ENCODE measurements around the gene PEAR1. TPM values are rescaled to one million over a fixed set of nuclear protein-coding genes. Genes with fewer than 3 reads are reported as not detected.

The PEAR1 gene
- total RNA-seq, 2 donors from 2014 or later, result 7.9 to 12.5 TPM

DNA sequence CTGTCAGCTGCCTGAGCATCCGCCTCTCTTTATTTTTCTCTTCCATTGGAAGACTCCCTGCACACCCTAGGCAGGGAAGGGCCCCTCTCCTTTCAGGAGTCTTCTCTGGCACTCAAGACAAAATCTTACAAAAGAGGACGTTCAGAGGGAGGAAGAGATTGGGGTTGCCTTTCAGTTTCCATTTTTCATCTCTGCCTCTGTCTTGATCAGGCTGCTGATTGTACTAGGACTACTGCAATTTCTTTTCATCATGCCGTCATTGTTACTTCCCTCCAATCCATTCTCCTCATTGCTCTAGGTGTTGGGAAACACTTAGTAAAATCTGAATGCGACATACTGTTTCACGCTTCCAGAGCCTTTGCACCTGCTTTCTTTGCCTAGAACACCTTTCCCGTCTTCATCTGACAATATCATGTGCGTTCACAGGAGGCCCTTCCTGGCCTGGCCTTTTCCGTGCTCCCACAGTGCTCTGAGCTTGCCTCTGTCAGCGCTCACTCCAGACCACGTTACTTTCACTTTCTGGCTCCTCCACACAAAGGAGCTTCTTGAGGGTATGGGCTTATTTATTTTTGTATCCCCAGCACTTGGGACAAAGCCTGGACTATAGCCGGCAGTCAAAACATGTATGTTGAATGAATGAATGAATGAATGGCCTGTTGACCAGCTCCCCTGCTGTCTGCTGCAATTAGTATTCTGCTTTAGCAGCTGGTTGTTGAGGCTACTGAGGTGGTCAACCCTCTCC lies 37.9 kb downstream of the PEAR1 start:
- no peak for DNase-seq (ENCODE audit: low spot score)
- Histone ChIP-seq H3K4me1 (peaks cover 0 to 19% of the 10 kb centered on the region in 2 donors), H3K4me3 (peak overlapping the region in 1 of 2 donors; percentile 1), H3K9me3 (no peaks in the 10 kb centered on the region), H3K27me3 (peaks cover 0 to 7% of the 10 kb centered on the region in 2 donors), H3K36me3 (peaks cover 6% of the 10 kb centered on the region), H3K27ac (no peak overlapping the region)
- TF ChIP-seq, protein P1, sequence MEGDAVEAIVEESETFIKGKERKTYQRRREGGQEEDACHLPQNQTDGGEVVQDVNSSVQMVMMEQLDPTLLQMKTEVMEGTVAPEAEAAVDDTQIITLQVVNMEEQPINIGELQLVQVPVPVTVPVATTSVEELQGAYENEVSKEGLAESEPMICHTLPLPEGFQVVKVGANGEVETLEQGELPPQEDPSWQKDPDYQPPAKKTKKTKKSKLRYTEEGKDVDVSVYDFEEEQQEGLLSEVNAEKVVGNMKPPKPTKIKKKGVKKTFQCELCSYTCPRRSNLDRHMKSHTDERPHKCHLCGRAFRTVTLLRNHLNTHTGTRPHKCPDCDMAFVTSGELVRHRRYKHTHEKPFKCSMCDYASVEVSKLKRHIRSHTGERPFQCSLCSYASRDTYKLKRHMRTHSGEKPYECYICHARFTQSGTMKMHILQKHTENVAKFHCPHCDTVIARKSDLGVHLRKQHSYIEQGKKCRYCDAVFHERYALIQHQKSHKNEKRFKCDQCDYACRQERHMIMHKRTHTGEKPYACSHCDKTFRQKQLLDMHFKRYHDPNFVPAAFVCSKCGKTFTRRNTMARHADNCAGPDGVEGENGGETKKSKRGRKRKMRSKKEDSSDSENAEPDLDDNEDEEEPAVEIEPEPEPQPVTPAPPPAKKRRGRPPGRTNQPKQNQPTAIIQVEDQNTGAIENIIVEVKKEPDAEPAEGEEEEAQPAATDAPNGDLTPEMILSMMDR (IDR thresholded peaks at IDR 0.05), result no peak

DNA sequence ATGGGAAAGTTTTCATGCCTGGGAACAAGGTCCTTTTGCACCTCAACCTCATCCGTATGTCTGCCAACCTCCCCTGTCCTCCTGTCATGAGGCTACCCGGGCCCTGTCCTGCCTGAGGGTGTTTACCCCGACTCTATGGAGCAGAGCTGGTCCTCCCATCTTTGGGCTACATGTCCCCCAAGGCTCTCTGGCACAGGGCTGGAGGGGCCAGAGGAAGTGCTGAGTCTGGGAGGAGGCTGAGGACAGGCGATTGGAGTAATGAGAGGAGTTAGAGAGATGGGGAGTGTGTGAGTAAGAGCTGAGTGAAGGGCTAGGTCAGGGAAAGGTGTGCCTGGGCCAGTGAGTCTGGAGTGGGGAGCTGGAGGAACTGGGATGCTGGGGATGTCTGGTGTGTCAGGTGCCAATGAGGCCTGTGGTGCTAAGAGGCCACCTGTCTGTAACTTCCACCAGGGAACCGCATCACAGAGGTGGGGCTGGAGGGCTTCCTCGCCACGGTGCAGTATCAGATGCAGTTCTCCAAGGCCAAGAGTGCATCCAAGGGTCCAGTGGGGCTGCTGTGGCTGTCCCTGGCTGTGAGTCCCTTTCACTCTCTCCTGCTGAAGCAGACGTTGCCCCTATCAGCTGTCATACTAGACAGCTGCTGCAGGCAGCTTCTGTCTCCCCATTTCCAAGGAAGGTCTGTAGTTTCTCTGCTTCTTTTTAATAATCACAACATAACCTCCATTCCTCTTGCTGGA lies 38.6 kb downstream of the PEAR1 start:
- Histone ChIP-seq H3K9me3 (no peaks in the 10 kb centered on the region), H3K4me3 (no peak overlapping the region), H3K27ac (no peak overlapping the region), H3K4me1 (peaks cover 0 to 19% of the 10 kb centered on the region in 2 donors), H3K27me3 (peaks cover 0 to 4% of the 10 kb centered on the region in 2 donors), H3K36me3 (peaks cover 13% of the 10 kb centered on the region)
- no peak for DNase-seq (ENCODE audit: low spot score)
- TF ChIP-seq, protein P1 (IDR thresholded peaks at IDR 0.05), result no peak

DNA sequence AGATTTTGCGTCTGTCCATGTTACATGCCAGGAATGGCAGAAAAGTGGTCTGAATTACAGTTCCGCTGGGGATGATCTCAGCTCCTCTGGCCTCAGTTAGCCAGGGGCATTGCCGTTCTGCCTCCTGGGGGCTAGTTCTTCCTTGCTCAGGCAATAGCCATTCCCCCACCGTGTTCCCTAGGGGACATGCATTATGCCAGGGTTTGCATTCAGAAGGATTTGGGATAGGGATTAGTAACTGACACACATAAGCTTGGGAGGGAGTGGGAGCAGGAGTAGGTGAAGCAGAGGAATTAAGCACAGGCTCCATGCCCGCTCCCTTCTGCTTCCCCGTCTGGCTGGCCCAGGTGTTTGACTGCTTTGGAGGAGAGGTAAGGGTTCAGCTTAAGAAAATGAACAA lies 39.6 kb downstream of the PEAR1 start:
- H3K27me3 ChIP-seq, result no peaks in the 10 kb centered on the region
- H3K4me3 ChIP-seq, result no peak overlapping the region
- DNase-seq (ENCODE audit: low spot score), result no peak
- peaks cover 20% of the 10 kb centered on the region for H3K36me3 ChIP-seq
- H3K4me1 ChIP-seq, result peaks cover 0 to 10% of the 10 kb centered on the region in 2 donors
- H3K27ac ChIP-seq, result no peak overlapping the region
- TF ChIP-seq, protein P1 (IDR thresholded peaks at IDR 0.05), result no peak
- no peaks in the 10 kb centered on the region for H3K9me3 ChIP-seq

GRCh38 chr1:156935505-156936128 lies 42.1 kb downstream of the PEAR1 start:
- no peak for DNase-seq (ENCODE audit: low spot score)
- Histone ChIP-seq H3K27me3 (no peaks in the 10 kb centered on the region), H3K36me3 (peaks cover 45% of the 10 kb centered on the region), H3K4me3 (no peak overlapping the region), H3K27ac (no peak overlapping the region), H3K9me3 (no peaks in the 10 kb centered on the region), H3K4me1 (peaks cover 0 to 10% of the 10 kb centered on the region in 2 donors)
- TF ChIP-seq, protein P1 (IDR thresholded peaks at IDR 0.05), result no peak

DNA sequence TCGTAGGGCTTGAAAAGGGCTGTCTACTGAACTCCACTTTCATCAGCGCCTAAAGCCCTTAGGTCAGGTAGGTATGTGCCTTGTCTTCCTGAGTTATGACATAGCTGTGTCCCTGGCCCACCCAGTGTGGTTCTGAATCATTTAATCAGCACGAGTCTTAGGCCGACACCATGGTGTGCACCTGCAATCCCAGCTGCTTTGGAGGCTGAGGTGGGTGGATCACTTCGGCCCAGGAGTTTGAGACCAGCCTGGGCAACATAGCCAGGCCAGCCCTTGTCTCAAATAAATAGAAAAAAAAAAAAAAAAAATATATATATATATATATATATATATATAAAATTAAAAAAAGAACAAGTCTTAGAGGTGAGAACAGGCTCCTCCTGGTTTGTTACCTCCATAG lies 42.7 kb downstream of the PEAR1 start:
- H3K9me3 ChIP-seq, result no peaks in the 10 kb centered on the region
- H3K4me3 ChIP-seq, result no peak overlapping the region
- no peak overlapping the region for H3K27ac ChIP-seq
- TF ChIP-seq, protein P1 (IDR thresholded peaks at IDR 0.05), result no peak
- H3K36me3 ChIP-seq, result peaks cover 48% of the 10 kb centered on the region
- no peaks in the 10 kb centered on the region for H3K27me3 ChIP-seq
- DNase-seq (ENCODE audit: low spot score), result no peak
- H3K4me1 ChIP-seq, result peaks cover 0 to 9% of the 10 kb centered on the region in 2 donors
